Fibroblast of peridontal ligament (primary cell): ENCODE results near the gene NSG2.

ENCODE experiments used
- DNase-seq: peaks from one replicate; pipeline ENCODE4 v3.0.0-alpha.2; 2010; ENCODE audit errors: extremely low read depth

NSG2 gene

DNA sequence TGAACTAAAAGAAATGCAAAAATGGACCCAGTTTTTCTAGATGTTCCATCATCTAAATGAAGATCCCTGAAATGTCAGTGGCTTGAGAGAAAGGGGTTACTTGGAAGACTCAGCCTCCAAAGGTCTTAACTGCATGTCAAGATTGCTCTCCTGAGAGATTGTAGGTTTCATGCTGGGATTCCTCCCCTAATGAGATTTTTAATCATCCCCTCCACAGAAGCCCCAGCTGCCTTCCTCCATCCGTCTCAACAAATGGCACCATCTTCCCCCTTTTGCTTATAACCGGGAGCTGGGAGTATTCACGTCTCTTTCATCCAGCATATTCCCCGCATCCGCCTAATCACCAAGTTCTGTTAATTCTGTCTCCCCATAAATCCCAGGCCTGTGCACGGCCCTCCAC lies 104.5 kb downstream of the NSG2 start:
- no peak for DNase-seq

DNA sequence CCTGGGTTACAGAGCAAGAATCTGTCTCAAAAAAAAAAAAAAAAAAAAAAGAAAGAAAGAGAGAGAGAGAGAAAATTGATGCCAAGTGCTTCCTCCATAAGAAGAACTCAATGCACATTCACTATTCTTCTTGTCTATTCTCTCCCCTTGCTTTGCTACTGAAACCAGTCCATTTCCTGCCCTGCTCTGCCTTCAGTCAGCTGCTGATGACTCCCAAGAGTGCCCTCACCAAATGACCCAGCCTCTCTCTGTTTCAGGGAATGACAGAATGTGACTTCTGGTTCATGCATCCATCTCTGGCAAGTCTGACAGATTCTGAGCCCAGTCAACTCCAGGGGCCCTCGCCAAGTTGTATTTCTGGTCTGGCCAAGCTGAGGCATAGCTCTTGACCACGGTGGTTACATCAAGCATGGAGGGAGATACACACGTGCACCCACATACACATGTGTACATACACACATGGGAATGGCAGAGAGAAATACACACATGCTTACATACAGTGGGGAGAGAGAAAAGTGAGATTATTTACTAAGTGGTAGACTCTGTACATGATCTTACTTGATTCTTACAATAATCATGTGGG lies 106.2 kb downstream of the NSG2 start:
- DNase-seq, result no peak

- no peak for DNase-seq
Measured at GRCh38 chr5:174154559-174154958, 109.1 kb downstream of the NSG2 start.

GRCh38 chr5:174155281-174155680 lies 109.8 kb downstream of the NSG2 start:
- no peak for DNase-seq

DNA sequence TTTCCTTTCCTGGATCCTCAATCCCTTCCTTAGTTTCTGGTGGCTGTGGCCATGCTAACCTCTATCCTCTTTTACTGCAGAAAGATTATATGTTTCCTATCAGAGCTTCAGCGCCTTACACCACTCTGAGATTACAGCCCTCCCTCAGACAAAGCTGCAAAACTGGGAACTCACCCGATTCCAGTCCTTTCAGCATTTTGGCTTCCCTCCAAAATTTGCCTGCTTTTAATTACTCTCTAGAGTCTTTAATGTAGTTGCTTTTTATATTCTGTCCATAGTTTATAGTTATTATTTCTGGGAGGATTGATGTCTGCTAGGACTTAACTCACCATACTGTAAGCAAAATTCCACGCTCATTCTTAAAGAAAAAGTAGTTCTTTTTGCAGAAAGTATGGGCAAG lies 110.2 kb downstream of the NSG2 start:
- DNase-seq, result no peak

- DNase-seq, result no peak
Measured at GRCh38 chr5:174157048-174157447, 111.5 kb downstream of the NSG2 start.
